SK-N-SH (cell line): ENCODE results near the gene LDB3. TPM values are rescaled to one million over a fixed set of nuclear protein-coding genes. Genes with fewer than 3 reads are reported as not detected.

Source experiments
- CTCF ChIA-PET: fragments of 300-600, 350-600 bp; formaldehyde crosslinking; extraction: SDS; loops from one replicate; lab custom pipeline; 2021; lab: Yijun Ruan, JAX
- POLR2A ChIA-PET: fragments of 350-600 bp; sonication (Branson Sonifier 250); formaldehyde crosslinking; extraction: SDS; loops from one replicate; lab custom pipeline; 2020; ENCODE audit warnings: antibody characterized with exemption, inconsistent platforms; lab: Yijun Ruan, JAX
- DNase-seq: peaks from one replicate; pipeline ENCODE4 v3.0.0; 2012
- H2AFZ ChIP-seq: fragments of 200-600 bp; sonication (generic); 2 replicates; pipeline ENCODE4 v1.8.1; 2016; ENCODE audit warnings: antibody characterized with exemption, mild to moderate bottlenecking, low read depth
- H3F3A ChIP-seq: fragments of 200-600 bp; sonication (generic); replicated peaks from 2 replicates; pipeline ENCODE3; 2016; ENCODE audit warnings: antibody characterized with exemption, mild to moderate bottlenecking; ENCODE audit not compliant: insufficient read depth
- H3K27ac ChIP-seq, 2 experiments: fragments of 200-500 bp in 1 of 2; fragments of 200-600 bp in 1 of 2; sonication (Bioruptor generic) in 1 of 2; sonication (generic), shearing (Covaris generic) in 1 of 2; 2 replicates each; pipeline versions ENCODE4 v1.5.1 to v1.6.1; 2014 to 2016; ENCODE audit warnings: low read depth in 2 of 2, inconsistent platforms in 1 of 2, low read length in 1 of 2, mild to moderate bottlenecking in 1 of 2, mixed read lengths in 1 of 2
- H3K27me3 ChIP-seq: fragments of 200-600 bp; sonication (generic), shearing (Covaris generic); 2 replicates; pipeline ENCODE4 v1.6.1; 2016; ENCODE audit warnings: mixed run types; ENCODE audit not compliant: insufficient read depth
- H3K36me3 ChIP-seq, 2 experiments: fragments of 200-500 bp in 1 of 2; fragments of 200-600 bp in 1 of 2; sonication (Bioruptor generic) in 1 of 2; sonication (generic) in 1 of 2; replicated peaks in 1 of 2; 2 replicates each; pipeline versions ENCODE3 to v1.5.1; 2014 to 2016; ENCODE audit warnings: low read length in 1 of 2, mild to moderate bottlenecking in 1 of 2; ENCODE audit not compliant: insufficient read depth in 2 of 2, control insufficient read depth in 1 of 2
- H3K4me1 ChIP-seq, 2 experiments: fragments of 200-500 bp in 1 of 2; fragments of 200-600 bp in 1 of 2; sonication (Bioruptor generic) in 1 of 2; sonication (generic), shearing (Covaris generic) in 1 of 2; 2 replicates each; pipeline versions ENCODE4 v1.5.1 to v1.6.1; 2014 to 2016; ENCODE audit warnings: low read depth in 1 of 2, low read length in 1 of 2, mixed run types in 1 of 2; ENCODE audit not compliant: insufficient read depth in 2 of 2, control insufficient read depth in 1 of 2
- H3K4me2 ChIP-seq: fragments of 200-600 bp; sonication (generic), shearing (Covaris generic); 2 replicates; pipeline ENCODE4 v1.6.1; 2017; ENCODE audit warnings: mixed run types
- H3K4me3 ChIP-seq, 2 experiments: fragments of 200-500 bp in 1 of 2; fragments of 200-600 bp in 1 of 2; sonication (Bioruptor generic) in 1 of 2; sonication (generic), shearing (Covaris generic) in 1 of 2; 2 replicates each; pipeline versions ENCODE4 v1.5.1 to v1.8.1; 2014 to 2016; ENCODE audit warnings: low read depth in 2 of 2, inconsistent platforms in 1 of 2, low read length in 1 of 2, mild to moderate bottlenecking in 1 of 2, mixed read lengths in 1 of 2, moderate library complexity in 1 of 2
- H3K79me2 ChIP-seq: fragments of 200-600 bp; sonication (generic); 2 replicates; pipeline ENCODE4 v1.8.1; 2017; ENCODE audit warnings: mild to moderate bottlenecking; ENCODE audit not compliant: insufficient read depth
- H3K9ac ChIP-seq: fragments of 200-600 bp; sonication (generic); 2 replicates; pipeline ENCODE4 v1.6.1; 2017; ENCODE audit warnings: mixed run types
- H3K9me2 ChIP-seq: fragments of 200-600 bp; sonication (generic); 2 replicates; pipeline ENCODE4 v1.6.1; 2017; ENCODE audit warnings: mixed run types
- H3K9me3 ChIP-seq: fragments of 200-600 bp; sonication (generic); 2 replicates; pipeline ENCODE4 v1.6.1; 2017; ENCODE audit warnings: mixed run types, mild to moderate bottlenecking, moderate library complexity
- H4K20me1 ChIP-seq: fragments of 200-600 bp; sonication (generic); 2 replicates; pipeline ENCODE4 v1.6.1; 2017; ENCODE audit warnings: mild to moderate bottlenecking, mixed run types; ENCODE audit not compliant: insufficient read depth
- CTCF ChIP-seq: fragments of 200-600 bp; sonication (generic); IDR thresholded peaks from 2 replicates; pipeline ENCODE4 v1.6.1; 2017; ENCODE audit warnings: antibody characterized with exemption, mild to moderate bottlenecking, moderate library complexity
- EZH2phosphoT487 ChIP-seq: fragments of 200-600 bp; sonication (generic); IDR thresholded peaks from 2 replicates; pipeline ENCODE4 v1.6.1; 2017; ENCODE audit warnings: low read depth, mixed run types, mild to moderate bottlenecking, antibody characterized with exemption, moderate library complexity, borderline replicate concordance
- FOXM1 ChIP-seq: IDR thresholded peaks from 2 replicates; pipeline ENCODE4 v1.4.0; 2012; ENCODE audit warnings: low read depth, mild to moderate bottlenecking
- IRF3 ChIP-seq: fragments of 150-350 bp; IDR thresholded peaks from 2 replicates; pipeline ENCODE4 v1.6.1; 2016; ENCODE audit warnings: mild to moderate bottlenecking, low read depth, low read length
- MAX ChIP-seq: IDR thresholded peaks from 2 replicates; pipeline ENCODE4 v1.4.0; 2012; ENCODE audit warnings: low read depth
- PBX3 ChIP-seq: IDR thresholded peaks from 2 replicates; pipeline ENCODE4; 2012
- RCOR1 ChIP-seq: fragments of 150-350 bp; IDR thresholded peaks from 2 replicates; pipeline ENCODE4 v1.6.1; 2017; ENCODE audit warnings: antibody characterized with exemption, low read length
- USF2 ChIP-seq: fragments of 150-350 bp; IDR thresholded peaks from 2 replicates; pipeline ENCODE4 v1.6.1; 2017; ENCODE audit warnings: antibody characterized with exemption, low read length, low read depth, borderline replicate concordance
- WGBS: methylation state at CpG from one replicate; pipeline ENCODE4 v1.1.6; 2017; ENCODE audit warnings: low lambda C conversion rate; 5-methylcytosine and 5-hydroxymethylcytosine counted together
- polyA plus RNA-seq, 3 experiments: library from polyadenylated mRNA; depleted of rRNA; stranded (reverse); fragments of >200 nt; gene quantifications; 2 replicates each; pipeline ENCODE4 v1.2.3, GENCODE V29; 2012

The LDB3 gene
- polyA plus RNA-seq, 1 of the 3 experiments (the other 2 are of a cell fraction): 0.48 TPM

- no peak for TF ChIP-seq PBX3
- no peak for TF ChIP-seq IRF3
- no peak for TF ChIP-seq EZH2phosphoT487
- TF ChIP-seq FOXM1: no peak
- TF ChIP-seq CTCF: no peak
- no peak for TF ChIP-seq RCOR1
- TF ChIP-seq USF2: no peak
Observed at GRCh38 chr10:86681722-86682386, 13.5 kb downstream of the LDB3 start (continued).

- H3F3A ChIP-seq: no peaks in the 10 kb centered on the region
- no peak overlapping the region for H2AFZ ChIP-seq
- no peaks in the 10 kb centered on the region for H3K9me2 ChIP-seq
- H3K4me1 ChIP-seq: peaks cover 0 to 22% of the 10 kb centered on the region in 2 experiments; a peak in 1 of 4 replicates
- H3K27ac ChIP-seq: no peak overlapping the region
- ChIA-PET CTCF (interaction anchor here (1.0 to 4.2 kb wide), 6 partner anchors 10 to 283 kb away, joined by 3 to 36 read pairs (median 6); no protein-coding TSS in a partner anchor), POLR2A (no interaction called here)
- WGBS: 57% methylated on average over 1 of the region's 2 CpGs
- TF ChIP-seq MAX (no peak), CTCF (no peak)
- no peaks in the 10 kb centered on the region for H3K9me3 ChIP-seq
- DNase-seq: no peak
- H3K27me3 ChIP-seq: no peaks in the 10 kb centered on the region
- H4K20me1 ChIP-seq: no peaks in the 10 kb centered on the region
- no peaks in the 10 kb centered on the region for H3K36me3 ChIP-seq
- no peak overlapping the region for H3K4me2 ChIP-seq
- H3K79me2 ChIP-seq: no peaks in the 10 kb centered on the region
- H3K9ac ChIP-seq: no peak overlapping the region
- H3K4me3 ChIP-seq: no peak overlapping the region
Observed at GRCh38 chr10:86682675-86683074, 14.4 kb downstream of the LDB3 start.
